MG63 (cell line): ENCODE results near the gene STK39. TPM values are rescaled to one million over a fixed set of nuclear protein-coding genes. Genes with fewer than 3 reads are reported as not detected.

Experiments
- DNase-seq: peaks from one replicate; pipeline ENCODE4 v3.0.0-alpha.2; 2020
- H3K27me3 ChIP-seq: fragments of 250-450 bp; sonication (Bioruptor Pico); 2 replicates; pipeline ENCODE4 v1.5.1; 2020; ENCODE audit warnings: mild to moderate bottlenecking, moderate library complexity
- H3K36me3 ChIP-seq: fragments of 250-450 bp; sonication (Bioruptor Pico); 2 replicates; pipeline ENCODE4 v1.5.1; 2020; ENCODE audit warnings: mild to moderate bottlenecking, moderate library complexity
- H3K4me3 ChIP-seq: fragments of 250-450 bp; sonication (Bioruptor Pico); 2 replicates; pipeline ENCODE4 v1.5.1; 2020; ENCODE audit warnings: mild to moderate bottlenecking, moderate library complexity
- H3K9me3 ChIP-seq: fragments of 250-450 bp; sonication (Bioruptor Pico); 2 replicates; pipeline ENCODE4 v1.5.1; 2020; ENCODE audit warnings: mild to moderate bottlenecking, moderate library complexity
- total RNA-seq: library from RNA; depleted of rRNA; stranded (reverse); fragments of >200 nt; shearing (Covaris generic); gene quantifications from 2 replicates; pipeline ENCODE4 v1.2.3, GENCODE V29; 2014; ENCODE audit warnings: low replicate concordance; rRNA removed

STK39 gene
- total RNA-seq, 1 experiment from 2014 or later: 28.1 TPM

DNA sequence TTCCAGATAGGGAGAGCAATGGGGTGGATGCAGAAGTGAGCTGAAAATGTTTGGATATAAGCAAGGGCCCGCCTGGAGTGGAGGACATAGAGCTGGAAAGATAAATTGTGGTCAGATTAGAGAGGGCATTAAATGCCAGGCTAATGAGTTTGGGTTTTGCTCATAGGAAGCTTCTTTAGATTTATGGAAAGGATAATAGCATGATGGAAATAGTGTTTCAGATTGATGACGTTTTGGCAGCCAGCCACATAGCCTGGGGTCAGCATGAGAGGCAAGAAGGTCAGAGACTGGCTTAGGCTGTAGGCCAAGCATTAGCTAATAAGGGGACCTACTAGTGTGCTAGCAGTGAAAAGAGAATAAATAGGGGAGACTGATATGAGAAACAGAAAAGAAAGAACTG, 321.6 kb downstream of the STK39 start:
- peak; percentile 56 for DNase-seq
- no peaks in the 10 kb centered on the region for H3K27me3 ChIP-seq
- no peaks in the 10 kb centered on the region for H3K36me3 ChIP-seq
- H3K4me3 ChIP-seq: no peak overlapping the region
- H3K9me3 ChIP-seq: no peaks in the 10 kb centered on the region

DNA sequence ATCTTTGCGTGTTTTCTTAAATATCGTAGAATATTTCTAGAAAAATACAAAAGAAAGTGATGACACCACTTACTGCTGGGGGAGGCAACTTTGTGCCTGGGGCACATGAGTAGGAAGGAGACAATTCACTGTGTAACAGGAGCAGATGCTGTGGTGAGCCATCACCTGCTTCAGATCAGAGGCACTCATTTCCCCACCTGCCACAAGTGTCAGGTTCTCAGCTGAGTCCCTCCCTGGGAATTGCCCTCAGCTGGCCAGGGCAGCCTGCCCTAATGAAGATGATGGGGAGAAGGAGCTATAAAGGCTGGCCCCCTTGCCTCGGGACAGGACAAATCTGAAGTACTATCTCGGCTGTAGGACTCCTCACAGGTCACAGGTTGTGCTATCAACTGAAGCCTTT, 322.8 kb downstream of the STK39 start:
- Histone ChIP-seq H3K4me3 (no peak overlapping the region), H3K36me3 (no peaks in the 10 kb centered on the region), H3K27me3 (no peaks in the 10 kb centered on the region), H3K9me3 (no peaks in the 10 kb centered on the region)
- no peak for DNase-seq

- H3K27me3 ChIP-seq: peaks cover 5% of the 10 kb centered on the region; the same call in 1 of the 2 replicates
- DNase-seq: no peak
Measured at GRCh38 chr2:167916756-167917155, 330.6 kb downstream of the STK39 start.

DNA sequence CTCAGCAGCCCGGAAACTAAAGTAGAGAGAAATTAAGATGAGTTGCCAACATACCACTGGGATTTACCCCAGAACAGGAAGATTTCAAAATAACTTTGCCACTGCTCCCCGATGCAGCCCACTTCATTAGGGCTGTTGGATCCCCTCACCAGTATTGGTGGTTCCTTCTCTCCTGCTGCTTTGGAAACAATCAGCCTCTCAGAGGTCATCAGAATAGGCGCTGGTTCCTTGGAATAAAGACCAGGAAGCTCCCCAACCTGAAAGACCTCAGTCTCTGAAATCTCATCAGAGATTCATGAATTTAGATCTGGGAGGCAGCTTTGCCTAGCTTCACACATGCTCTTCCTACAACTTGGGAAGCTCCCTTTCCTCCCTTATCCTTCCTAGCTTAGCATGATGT, 332.4 kb downstream of the STK39 start:
- no peak for DNase-seq
- no peaks in the 10 kb centered on the region for H3K9me3 ChIP-seq
- H3K4me3 ChIP-seq: no peak overlapping the region
- peaks cover 5% of the 10 kb centered on the region; the same call in 1 of the 2 replicates for H3K27me3 ChIP-seq
- H3K36me3 ChIP-seq: no peaks in the 10 kb centered on the region

More at GRCh38 chr2:167916756-167917155, 330.6 kb downstream of the STK39 start:
- H3K9me3 ChIP-seq: no peaks in the 10 kb centered on the region
- no peak overlapping the region for H3K4me3 ChIP-seq
- H3K36me3 ChIP-seq: no peaks in the 10 kb centered on the region

- DNase-seq: no peak
- H3K4me3 ChIP-seq: no peak overlapping the region
- no peaks in the 10 kb centered on the region for H3K36me3 ChIP-seq
- H3K27me3 ChIP-seq: peaks cover 5% of the 10 kb centered on the region; the same call in 1 of the 2 replicates
- no peaks in the 10 kb centered on the region for H3K9me3 ChIP-seq
Measured at GRCh38 chr2:167908786-167909185, 338.6 kb downstream of the STK39 start.

DNA sequence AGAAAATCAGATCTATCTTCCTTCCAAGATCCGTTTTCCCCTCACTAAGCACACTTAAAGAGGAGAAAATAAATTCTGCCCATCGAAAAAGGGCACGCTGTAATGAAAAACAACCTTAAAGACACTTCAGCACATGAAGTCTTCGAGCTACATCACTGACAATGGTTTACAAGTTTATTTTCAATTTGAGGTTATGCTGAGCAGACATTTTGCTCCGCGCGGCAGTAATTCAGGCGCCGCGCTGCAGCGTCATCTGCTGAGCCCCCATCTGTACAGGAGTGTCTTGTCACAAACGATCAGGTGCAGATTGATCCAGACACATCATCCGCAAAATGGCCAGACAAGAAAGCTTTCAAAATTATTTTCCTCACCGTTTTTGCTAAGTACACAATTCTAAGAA, 341.7 kb downstream of the STK39 start:
- no peaks in the 10 kb centered on the region; the same call in 1 of the 2 replicates for H3K27me3 ChIP-seq
- no peaks in the 10 kb centered on the region for H3K9me3 ChIP-seq
- H3K36me3 ChIP-seq: no peaks in the 10 kb centered on the region
- H3K4me3 ChIP-seq: no peak overlapping the region
- no peak for DNase-seq

Other genes starting within 250 kb of the STK39 start
- gene CERS6, start 208.7 kb upstream of the STK39 start, total RNA-seq: 12.4 and 19.9 TPM in 2 replicates